Measurements from ENCODE around the gene PARD6G.
"Not testable (repeated sequence)": the region's sequence is repeated elsewhere in the genome, so short reads cannot be mapped to it uniquely, and the experiment has no call there.

Gene PARD6G

GRCh38 chr18:80239830-80240229, 7.5 kb downstream of the PARD6G start:
- no peak for DNase-seq

GRCh38 chr18:80238651-80239260, 8.6 kb downstream of the PARD6G start:
- no peak for DNase-seq

DNA sequence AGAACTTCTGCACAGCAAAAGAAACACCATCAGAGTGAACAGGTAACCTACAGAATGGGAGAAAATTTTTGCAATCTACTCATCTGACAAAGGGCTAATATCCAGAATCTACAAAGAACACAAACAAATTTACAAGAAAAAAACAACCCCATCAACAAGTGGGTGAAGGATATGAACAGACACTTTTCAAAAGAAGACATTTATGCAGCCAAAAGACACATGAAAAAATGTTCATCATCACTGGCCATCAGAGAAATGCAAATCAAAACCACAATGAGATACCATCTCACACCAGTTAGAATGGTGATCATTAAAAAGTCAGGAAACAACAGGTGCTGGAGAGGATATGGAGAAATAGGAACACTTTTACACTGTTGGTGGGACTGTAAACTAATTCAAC, 9.8 kb downstream of the PARD6G start:
- DNase-seq, result not testable (repeated sequence)

- DNase-seq, result no peak
Observed at GRCh38 chr18:80234398-80234797, 12.9 kb downstream of the PARD6G start.

DNA sequence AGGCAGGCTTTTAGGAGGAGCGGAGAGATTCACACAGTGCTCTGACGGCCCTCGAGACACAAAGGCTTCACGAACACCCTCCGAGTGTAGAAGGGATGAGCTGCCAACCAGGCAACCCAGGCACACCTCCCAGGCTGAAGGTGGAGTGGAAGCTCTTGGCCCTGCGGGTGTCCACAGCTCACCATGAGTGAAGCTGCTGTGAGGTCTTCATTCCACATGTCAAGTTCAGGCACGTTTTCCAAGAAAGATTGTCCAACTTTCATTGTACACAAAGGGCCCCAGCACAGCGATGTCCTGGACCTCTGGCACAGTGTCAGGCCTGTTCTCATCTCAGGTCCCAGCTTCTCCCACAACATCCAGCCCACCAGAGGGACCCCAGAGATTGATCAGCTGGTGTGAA, 13.4 kb downstream of the PARD6G start:
- no peak for DNase-seq

DNA sequence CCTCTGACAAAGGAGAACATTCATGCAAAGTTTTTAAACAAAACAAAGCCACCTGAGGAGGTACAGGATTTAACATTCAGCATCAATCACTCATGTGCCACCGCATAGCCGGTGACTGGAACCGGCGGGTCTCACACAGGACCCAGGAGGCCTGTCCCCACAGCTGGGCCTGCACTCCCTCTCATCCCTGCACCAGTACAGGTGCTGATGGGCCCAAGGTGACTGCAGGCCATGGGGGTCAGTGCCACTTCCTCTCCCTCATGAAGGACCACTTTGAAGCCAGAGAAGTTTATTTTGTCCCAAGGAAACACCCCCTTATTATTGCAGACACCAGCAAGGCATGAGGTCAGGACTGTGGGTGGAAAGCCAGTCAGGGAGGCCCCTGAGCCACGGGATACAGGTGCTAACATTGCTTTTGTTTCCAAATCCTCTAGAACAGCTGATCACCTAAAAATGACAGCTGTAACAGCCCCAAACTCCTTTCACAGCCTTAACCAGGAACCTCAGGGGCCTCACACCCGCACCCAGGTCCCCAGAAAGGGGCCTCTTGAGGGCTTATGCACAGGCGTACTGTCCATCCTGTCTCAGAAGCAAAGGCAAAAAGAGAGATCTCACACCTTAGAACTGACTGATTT, 14.0 kb downstream of the PARD6G start:
- DNase-seq, result no peak

- no peak for DNase-seq
Observed at GRCh38 chr18:80232710-80233109, 14.6 kb downstream of the PARD6G start.

DNA sequence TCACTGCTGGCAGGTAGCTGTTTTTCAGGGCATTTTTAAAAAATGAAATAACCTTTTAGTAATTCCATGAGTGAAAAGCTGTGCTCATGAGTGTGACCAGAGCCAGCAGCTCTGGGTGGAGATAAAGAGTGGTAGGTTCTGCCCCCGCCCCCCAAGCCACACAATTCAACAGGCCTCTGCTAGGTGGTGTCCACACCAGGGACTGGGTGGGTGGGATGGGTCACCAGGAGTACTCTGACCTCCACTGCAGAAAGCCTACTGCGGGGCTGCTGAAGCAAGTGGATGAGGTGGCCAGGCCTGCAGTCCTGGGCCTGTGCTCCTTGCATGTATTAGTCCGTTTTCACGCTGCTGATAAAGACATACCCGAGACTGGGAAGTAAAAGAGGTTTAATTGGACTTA, 15.3 kb downstream of the PARD6G start:
- DNase-seq, result no peak

- DNase-seq, result no peak
Observed at GRCh38 chr18:80231616-80232015, 15.7 kb downstream of the PARD6G start.

DNA sequence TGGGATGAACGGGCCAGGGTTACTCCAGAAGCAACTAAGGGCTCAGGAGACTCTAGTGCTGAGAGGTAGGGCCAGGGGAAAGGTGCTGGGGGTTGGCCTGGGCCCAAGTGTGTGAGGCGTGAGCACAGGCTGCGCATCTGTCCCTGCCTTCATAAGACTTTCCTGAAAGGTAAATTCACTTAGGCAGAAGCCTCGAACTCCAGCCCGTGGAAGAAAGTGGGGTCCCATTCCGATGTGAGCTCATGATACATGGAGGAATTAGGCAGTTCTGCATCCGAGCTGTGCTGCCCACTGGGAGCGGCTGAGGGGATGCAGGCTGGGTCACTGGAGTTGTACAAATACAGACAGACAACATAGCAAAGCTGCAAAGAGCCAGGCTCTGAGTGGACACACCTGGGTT, 16.2 kb downstream of the PARD6G start:
- DNase-seq, result no peak

DNA sequence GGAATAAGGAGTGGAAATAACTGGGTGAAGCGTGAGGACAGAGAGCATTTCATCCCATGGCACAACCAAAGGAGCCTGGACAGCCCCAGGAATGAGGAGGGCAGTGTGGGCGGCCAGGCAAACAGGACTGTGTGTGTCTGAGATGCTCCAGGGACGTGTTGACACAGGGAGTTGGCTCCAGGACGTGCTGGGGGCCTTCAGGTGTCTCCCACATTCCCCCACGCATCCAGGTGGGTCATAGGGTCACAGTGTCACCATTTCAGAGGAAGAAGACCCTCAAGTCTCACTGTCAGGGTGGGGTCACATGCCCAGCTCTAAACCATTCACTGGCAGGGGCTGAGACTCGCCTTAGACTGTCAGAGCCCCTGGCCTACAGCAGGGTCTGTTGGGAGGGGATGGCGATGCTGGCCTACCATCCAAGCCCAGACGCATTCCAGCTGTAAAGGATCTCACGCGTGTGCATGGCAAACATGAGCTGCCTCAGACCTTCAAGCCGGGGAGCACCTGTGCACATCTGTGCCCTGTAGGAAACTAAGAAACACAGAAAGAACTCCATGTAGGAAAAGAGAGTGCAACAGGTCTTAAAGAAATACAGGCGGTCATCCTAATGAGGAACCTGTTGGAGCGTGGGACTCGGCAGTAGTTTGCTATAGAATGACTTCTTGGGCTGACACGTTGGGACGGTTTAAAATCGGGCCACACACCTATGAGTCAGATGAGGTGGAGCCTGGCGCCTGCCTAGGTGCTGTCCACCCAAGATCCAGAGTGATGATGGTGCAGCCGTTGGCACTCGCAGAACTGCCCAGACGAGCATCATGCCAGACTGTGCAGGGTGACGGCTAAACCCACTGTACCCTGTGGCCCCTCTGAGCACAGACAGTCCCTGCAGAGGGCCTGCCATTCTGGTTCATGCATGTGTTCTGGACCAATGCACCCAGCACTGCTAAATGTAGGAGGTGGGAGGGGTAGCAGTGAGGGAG, 17.3 kb downstream of the PARD6G start:
- no peak for DNase-seq

DNA sequence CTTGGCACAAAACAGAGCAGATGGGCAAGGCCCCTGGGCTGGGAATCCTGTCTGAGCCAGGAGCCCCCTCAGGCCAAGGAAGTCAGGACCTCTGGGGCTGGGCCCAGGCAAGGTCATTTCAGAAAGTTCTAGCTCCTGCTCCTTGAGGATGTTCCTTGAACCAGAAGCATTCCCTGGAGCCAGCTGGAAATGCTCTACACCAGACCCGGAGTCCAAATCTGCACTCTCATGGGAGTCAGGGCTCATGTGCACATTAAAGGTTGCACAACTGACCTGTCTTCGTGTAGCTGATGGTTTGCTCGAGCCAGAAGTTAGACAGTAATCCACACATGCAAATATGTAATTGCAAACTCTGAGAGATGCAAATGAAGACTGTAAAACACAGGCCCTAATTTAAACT, 18.0 kb downstream of the PARD6G start:
- DNase-seq, result no peak

- no peak for DNase-seq
Observed at GRCh38 chr18:80228051-80228848, 19.1 kb downstream of the PARD6G start.

DNA sequence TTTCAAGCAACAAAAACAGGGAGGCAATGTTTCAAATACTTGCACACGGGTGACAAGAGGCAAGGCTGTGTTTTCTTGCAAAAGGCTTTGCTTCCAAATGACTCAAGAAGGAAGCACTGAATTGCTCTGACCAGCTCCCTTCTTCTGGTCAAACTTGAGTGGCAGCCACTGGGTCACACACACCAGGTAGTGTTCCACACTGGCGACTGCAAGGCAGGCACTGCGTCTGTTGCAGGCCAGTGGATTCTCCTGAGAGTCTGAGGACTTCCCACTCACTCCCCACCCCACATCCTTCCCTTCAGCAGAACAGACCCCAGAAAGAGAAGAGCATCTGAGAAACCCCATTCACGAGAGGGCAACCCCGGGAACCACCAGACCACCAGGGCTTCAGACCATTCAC, 19.8 kb downstream of the PARD6G start:
- DNase-seq, result no peak

GRCh38 chr18:80225685-80226084, 21.6 kb downstream of the PARD6G start:
- no peak for DNase-seq

- DNase-seq, result no peak
Observed at GRCh38 chr18:80223581-80224148, 23.6 kb downstream of the PARD6G start.

GRCh38 chr18:80219488-80219887, 27.8 kb downstream of the PARD6G start:
- not testable (repeated sequence) for DNase-seq

GRCh38 chr18:80218341-80219227, 28.7 kb downstream of the PARD6G start:
- DNase-seq, result no peak

GRCh38 chr18:80213182-80213581, 34.1 kb downstream of the PARD6G start:
- no peak for DNase-seq

GRCh38 chr18:80210312-80211083, 36.8 kb downstream of the PARD6G start:
- no peak for DNase-seq

DNA sequence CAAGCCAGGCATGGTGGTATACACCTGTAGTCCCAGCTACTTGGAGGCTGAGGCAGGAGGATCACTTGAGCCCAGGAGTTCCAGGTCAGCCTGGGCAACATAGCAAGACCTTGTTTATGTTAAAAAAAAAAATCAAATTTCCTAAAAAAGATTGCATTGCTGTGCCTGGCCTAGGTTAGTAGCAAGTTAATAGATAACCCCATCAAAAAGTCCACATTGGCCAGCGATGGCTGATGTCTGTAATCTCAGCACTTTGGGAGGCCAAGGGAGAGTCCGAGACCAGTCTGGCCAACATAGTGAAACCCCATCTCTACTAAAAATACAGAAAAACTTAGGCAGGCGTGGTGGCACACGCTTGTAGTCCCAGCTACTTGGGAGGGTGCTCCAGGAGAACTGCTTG, 38.7 kb downstream of the PARD6G start:
- DNase-seq, result no peak

Measured in NCI-H187 treated with DMSO at 0.1 percent for 48 hours (cell line).